K562 (cell line): ENCODE data around the gene CLUH. TPM values are rescaled to one million over a fixed set of nuclear protein-coding genes. Genes with fewer than 3 reads are reported as not detected.

Experiments
- ATAC-seq: fragments of 200-7000 bp; cut with Tn5 transposase; 3 replicates; pipeline ENCODE4 v1.9.1; 2020; ENCODE audit warnings: moderate library complexity
- BruUV-seq: library from RNA; stranded (reverse); fragments of 400-500 nt; replicated peaks from 2 replicates; lab custom pipeline; 2021; lab: Mats Ljungman, UMichigan
- CTCF ChIA-PET: fragments of 300-600 bp; formaldehyde crosslinking; extraction: SDS; loops from one replicate; lab custom pipeline; 2021; ENCODE audit warnings: low intra/inter-chr PET ratio; lab: Yijun Ruan, JAX
- POLR2A ChIA-PET: fragments of 300-600, 350-650 bp; sonication (Branson Sonifier 250); formaldehyde crosslinking; extraction: SDS; loops from one replicate; lab custom pipeline; 2021; ENCODE audit warnings: antibody characterized with exemption, inconsistent platforms; lab: Yijun Ruan, JAX
- DNase-seq, 4 experiments: peaks; one replicate each; pipeline versions ENCODE4 v3.0.0 to v3.0.0-alpha.2; 2011 to 2018; ENCODE audit warnings: low spot score in 3 of 4, mixed read lengths in 3 of 4; ENCODE audit errors: extremely low read depth in 1 of 4
- FAIRE-seq: peaks from 2 replicates; lab custom pipeline; 2011; peaks lifted over from hg19 to GRCh38; lab: Jason Lieb, UNC
- H2AFZ ChIP-seq: 2 replicates; pipeline ENCODE4 v1.6.0; 2011; ENCODE audit warnings: low read depth, low read length, control low read depth, inconsistent platforms
- H3K27ac ChIP-seq: fragments of 200-600 bp; 3 replicates; pipeline ENCODE4 v1.8.0; 2011; ENCODE audit warnings: low read depth, mild to moderate bottlenecking, control low read depth, inconsistent platforms, low read length, moderate library complexity, mixed read lengths; ENCODE audit errors: extremely low read depth
- H3K27me3 ChIP-seq, 2 experiments: fragments of 300-600 bp in 1 of 2; 2 replicates in 1 of 2; 3 replicates in 1 of 2; pipeline versions ENCODE4 v1.6.0 to v1.8.0; 2011; ENCODE audit warnings: inconsistent platforms in 2 of 2, low read length in 2 of 2, mild to moderate bottlenecking in 1 of 2, mixed read lengths in 1 of 2, moderate library complexity in 1 of 2; ENCODE audit not compliant: control insufficient read depth in 2 of 2, insufficient read depth in 2 of 2
- H3K36me3 ChIP-seq: fragments of 300-600 bp; 3 replicates; pipeline ENCODE4 v1.8.0; 2011; ENCODE audit warnings: mild to moderate bottlenecking, low read length, inconsistent platforms; ENCODE audit not compliant: control insufficient read depth, insufficient read depth
- H3K4me1 ChIP-seq, 2 experiments: fragments of 200-600 bp in 1 of 2; replicated peaks in 1 of 2; 2 replicates in 1 of 2; 3 replicates in 1 of 2; pipeline versions ENCODE4 v1.5.1 to v1.8.0; 2011; ENCODE audit warnings: inconsistent platforms in 2 of 2, low read length in 2 of 2, mild to moderate bottlenecking in 1 of 2, mixed read lengths in 1 of 2, moderate library complexity in 1 of 2; ENCODE audit not compliant: control insufficient read depth in 2 of 2, insufficient read depth in 2 of 2
- H3K4me2 ChIP-seq: 2 replicates; pipeline ENCODE4 v1.6.1; 2011; ENCODE audit warnings: low read length, control low read depth, inconsistent platforms, mixed read lengths; ENCODE audit not compliant: insufficient read depth
- H3K4me3 ChIP-seq: fragments of 200-600 bp; sonication (generic), shearing (Covaris generic); 2 replicates; pipeline ENCODE4 v1.5.1; 2016; ENCODE audit warnings: control low read depth, inconsistent platforms
- H3K79me2 ChIP-seq: fragments of 200-600 bp; 3 replicates; pipeline ENCODE4 v1.8.0; 2011; ENCODE audit warnings: low read length, inconsistent platforms; ENCODE audit not compliant: control insufficient read depth, insufficient read depth
- H3K9ac ChIP-seq, 2 experiments: 2 replicates each; pipeline versions ENCODE4 v1.6.0 to v1.6.1; 2011; ENCODE audit warnings: low read depth in 2 of 2, low read length in 2 of 2, control low read depth in 1 of 2, inconsistent platforms in 1 of 2, mild to moderate bottlenecking in 1 of 2, mixed read lengths in 1 of 2; ENCODE audit not compliant: insufficient read depth in 1 of 2
- H3K9me1 ChIP-seq: one replicate; pipeline ENCODE4 v1.6.0; 2011; ENCODE audit warnings: inconsistent platforms, mild to moderate bottlenecking, low read length, moderate library complexity; ENCODE audit not compliant: control insufficient read depth, insufficient read depth
- H3K9me3 ChIP-seq: replicated peaks from 2 replicates; pipeline ENCODE4 v1.5.1; 2011; ENCODE audit warnings: low read depth, low read length, inconsistent platforms; ENCODE audit not compliant: control insufficient read depth, insufficient read depth
- H4K20me1 ChIP-seq: replicated peaks from 2 replicates; pipeline ENCODE4 v1.6.1; 2011; ENCODE audit warnings: low read length, inconsistent platforms, mixed read lengths; ENCODE audit not compliant: control insufficient read depth, insufficient read depth
- ZNF184 ChIP-seq: sonication (generic); formaldehyde crosslinking; IDR thresholded peaks from 2 replicates; pipeline ENCODE4 v1.5.0; 2020; ENCODE audit warnings: missing genetic modification reagents
- ZNF395 ChIP-seq: fragments of 200-800 bp; sonication (Bioruptor generic); IDR thresholded peaks from 2 replicates; pipeline ENCODE4 v1.6.1; 2017; ENCODE audit warnings: missing genetic modification characterization, missing compliant biosample characterization
- WGBS: fragments of 100-300 bp; shearing (Covaris generic); methylation state at CpG from one replicate; pipeline ENCODE4 v1.1.6; 2016; ENCODE audit warnings: low coverage, mixed read lengths; ENCODE audit not compliant: insufficient coverage; ENCODE audit errors: missing lambda C conversion rate; 5-methylcytosine and 5-hydroxymethylcytosine counted together
- in situ Hi-C: fragments of 300-500 bp; cut with MboI; formaldehyde crosslinking; loops from 4 replicates; pipeline ENCODE4 v1.15.0; 2018; ENCODE audit warnings: inconsistent platforms, mixed read lengths
- intact Hi-C: fragments of 100-400 bp; cut with micrococcal nuclease; formaldehyde crosslinking; loops from 2 replicates; pipeline ENCODE4 v1.14.2; 2022
- polyA plus RNA-seq, 8 experiments: library from polyadenylated mRNA; depleted of rRNA in 4 of 8; stranded (reverse) in 5 of 8; unstranded in 3 of 8; fragments of >200 nt; fragmentation: Nextera tagmentation in 2 of 8; fragmentation: Illumina TruSeq in 1 of 8; extraction: Ambion mirVana in 2 of 8; extraction: Trizol in 1 of 8; gene quantifications; 2 replicates each; pipeline versions ENCODE4 v1.2.1 to v1.2.3, GENCODE V29; 2011 to 2014; ENCODE audit warnings: inconsistent platforms in 1 of 8, missing spikeins in 1 of 8
- total RNA-seq, 7 experiments: library from RNA; depleted of rRNA in 6 of 7; stranded (reverse); fragments of >200 nt in 6 of 7; fragmentation: Illumina TruSeq in 2 of 7; extraction: Trizol in 2 of 7; gene quantifications; 2 replicates each; pipeline versions ENCODE4 v1.2.1 to v1.2.3, GENCODE V29; 2011 to 2021; ENCODE audit warnings: low replicate concordance in 1 of 7
- TF ChIP-seq, protein P1 (sequence below): fragments of 450-650 bp; formaldehyde crosslinking; IDR thresholded peaks from 2 replicates; pipeline ENCODE4 v1.4.0; 2020; ENCODE audit warnings: mild to moderate bottlenecking, mixed read lengths

CLUH gene
- total and polyA plus RNA-seq, 9 of the 15 experiments (the other 6 are each of a cell fraction or from before 2014, with no cell fraction given): 0.21 to 140 (median 33.2) TPM

DNA sequence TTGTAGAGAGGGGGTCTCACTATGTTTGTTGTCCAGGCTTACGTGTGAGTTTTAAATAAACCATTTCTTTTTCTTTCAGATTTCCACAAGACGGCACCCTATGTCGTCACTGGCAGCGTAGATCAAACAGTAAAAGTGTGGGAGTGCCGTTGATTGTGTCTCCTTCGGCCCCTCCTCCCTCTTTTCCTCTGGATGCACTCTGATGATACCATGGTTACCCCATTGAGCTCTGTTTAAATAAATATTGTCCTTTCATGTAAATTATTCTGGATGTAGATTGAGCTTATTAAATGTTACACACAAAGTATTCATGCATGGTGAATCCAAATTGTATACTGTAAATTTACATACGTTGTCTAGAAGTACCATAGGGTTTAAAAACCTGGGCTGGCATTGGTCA, 29.9 kb downstream of the CLUH start:
- POLR2A ChIA-PET: no interaction called here
- Histone ChIP-seq H3K27ac (no peak overlapping the region), H4K20me1 (no peaks in the 10 kb centered on the region), H2AFZ (no peak overlapping the region), H3K9me3 (no peaks in the 10 kb centered on the region), H3K9me1 (no peaks in the 10 kb centered on the region), H3K4me1 (peaks cover 0 to 5% of the 10 kb centered on the region in 2 experiments; a peak in 2 of 5 replicates), H3K9ac (no peak overlapping the region), H3K36me3 (peaks cover 52% of the 10 kb centered on the region; the same call in 2 of the 3 replicates), H3K4me3 (no peak overlapping the region), H3K79me2 (no peaks in the 10 kb centered on the region), H3K27me3 (no peaks in the 10 kb centered on the region)
- ATAC-seq: no peak
- CTCF ChIA-PET: no interaction called here
- DNase-seq: no peak
- in situ Hi-C loops: no loop called here
- BruUV-seq: no TSS peak
- TF ChIP-seq, protein P1, sequence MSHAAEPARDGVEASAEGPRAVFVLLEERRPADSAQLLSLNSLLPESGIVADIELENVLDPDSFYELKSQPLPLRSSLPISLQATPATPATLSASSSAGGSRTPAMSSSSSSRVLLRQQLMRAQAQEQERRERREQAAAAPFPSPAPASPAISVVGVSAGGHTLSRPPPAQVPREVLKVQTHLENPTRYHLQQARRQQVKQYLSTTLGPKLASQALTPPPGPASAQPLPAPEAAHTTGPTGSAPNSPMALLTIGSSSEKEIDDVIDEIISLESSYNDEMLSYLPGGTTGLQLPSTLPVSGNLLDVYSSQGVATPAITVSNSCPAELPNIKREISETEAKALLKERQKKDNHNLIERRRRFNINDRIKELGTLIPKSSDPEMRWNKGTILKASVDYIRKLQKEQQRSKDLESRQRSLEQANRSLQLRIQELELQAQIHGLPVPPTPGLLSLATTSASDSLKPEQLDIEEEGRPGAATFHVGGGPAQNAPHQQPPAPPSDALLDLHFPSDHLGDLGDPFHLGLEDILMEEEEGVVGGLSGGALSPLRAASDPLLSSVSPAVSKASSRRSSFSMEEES (CRISPR knock-in tag): no peak
- TF ChIP-seq ZNF184 (CRISPR knock-in tag) (no peak), ZNF395 (CRISPR knock-in tag) (no peak)
- TF ChIP-seq, all 486 proteins: peak for 0
- 84% methylated on average over 6 of the region's 7 CpGs for WGBS
- intact Hi-C loops: no loop called here
- FAIRE-seq: no peak
- H3K4me2 ChIP-seq: no peak overlapping the region
